GM18498 (cell line): Measurements from ENCODE around the gene SPACA1.
"Not testable (repeated sequence)": the region's sequence is repeated elsewhere in the genome, so short reads cannot be mapped to it uniquely, and the experiment has no call there.

ENCODE experiments used
- ATAC-seq: cut with Tn5 transposase; IDR thresholded peaks from one replicate; pipeline ENCODE4 v1.9.1; 2021; ENCODE audit warnings: mild to moderate bottlenecking, moderate library complexity; ENCODE audit not compliant: unreplicated experiment

Gene SPACA1, protein sequence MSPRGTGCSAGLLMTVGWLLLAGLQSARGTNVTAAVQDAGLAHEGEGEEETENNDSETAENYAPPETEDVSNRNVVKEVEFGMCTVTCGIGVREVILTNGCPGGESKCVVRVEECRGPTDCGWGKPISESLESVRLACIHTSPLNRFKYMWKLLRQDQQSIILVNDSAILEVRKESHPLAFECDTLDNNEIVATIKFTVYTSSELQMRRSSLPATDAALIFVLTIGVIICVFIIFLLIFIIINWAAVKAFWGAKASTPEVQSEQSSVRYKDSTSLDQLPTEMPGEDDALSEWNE

GRCh38 chr6:88047510-88048150, at the start of gene SPACA1:
Gene SPACA1, plus strand, starts transcription at chr6:88047841. Its CDS starts 65 bp downstream, at chr6:88047906.
- ATAC-seq = no peak

GRCh38 chr6:88000713-88001112, 46.9 kb upstream of the SPACA1 start:
- ATAC-seq = no peak

GRCh38 chr6:88001279-88001678, 46.4 kb upstream of the SPACA1 start:
- ATAC-seq = not testable (repeated sequence)

DNA sequence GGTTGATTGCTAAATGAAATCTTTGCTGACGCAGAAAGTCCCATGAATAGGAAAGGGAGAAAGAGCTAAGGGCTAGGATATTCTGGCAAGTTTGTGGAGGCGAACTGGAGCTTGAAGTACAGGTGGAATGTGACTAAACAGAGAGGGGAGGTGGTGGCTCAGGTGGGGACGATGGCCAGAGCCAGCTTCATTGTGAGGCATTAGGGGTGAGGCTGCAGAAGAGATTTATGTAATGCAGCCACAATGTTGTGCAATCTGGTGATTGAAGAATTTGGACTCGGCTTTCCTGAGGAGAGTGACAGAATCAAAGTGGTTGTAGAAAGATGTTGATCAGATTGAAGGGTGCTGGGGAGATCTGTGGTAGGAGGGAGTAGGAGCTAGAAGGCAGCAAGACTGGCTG, 42.9 kb upstream of the SPACA1 start:
- no peak for ATAC-seq

- no peak for ATAC-seq
These were observed 41.1 kb upstream of the SPACA1 start for GRCh38 chr6:88006557-88006956.

DNA sequence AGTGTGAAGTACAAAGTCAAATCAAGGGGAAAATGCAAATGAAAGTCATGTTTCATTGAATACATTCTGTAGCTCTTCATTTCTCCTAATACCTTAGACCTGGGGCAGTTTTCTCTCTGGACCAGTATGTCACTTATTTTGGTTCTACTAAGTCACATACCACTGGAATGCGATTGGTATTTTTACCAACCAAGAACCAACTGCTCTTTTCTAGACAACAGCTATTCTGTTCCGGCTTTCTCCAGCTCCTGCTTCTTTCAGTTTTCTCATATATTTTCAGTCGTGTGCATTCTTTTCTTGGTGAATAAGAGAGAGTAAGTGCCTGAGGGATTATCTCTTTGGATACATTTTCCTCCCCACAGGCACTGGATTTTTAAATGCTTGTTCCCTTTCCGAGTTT, 39.2 kb upstream of the SPACA1 start:
- ATAC-seq = no peak

DNA sequence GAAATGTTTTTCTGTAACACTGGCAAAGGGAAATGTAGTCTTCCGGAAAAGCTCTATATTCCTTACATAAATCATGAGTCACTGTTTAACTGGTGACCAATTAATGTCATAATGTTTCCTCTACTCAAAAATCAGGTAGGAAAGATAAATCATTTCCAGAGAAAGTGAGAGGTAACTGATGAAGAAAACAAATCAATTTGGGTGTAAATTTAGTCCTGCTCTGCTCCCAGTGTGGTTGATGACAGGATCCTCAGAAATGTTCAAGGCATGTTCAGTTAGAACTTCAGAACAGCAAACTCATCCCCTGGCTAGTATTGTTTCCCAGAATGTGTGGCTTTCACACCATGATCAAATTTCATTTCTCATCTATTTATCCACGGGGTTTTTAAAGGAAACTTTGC, 38.8 kb upstream of the SPACA1 start:
- ATAC-seq = no peak

DNA sequence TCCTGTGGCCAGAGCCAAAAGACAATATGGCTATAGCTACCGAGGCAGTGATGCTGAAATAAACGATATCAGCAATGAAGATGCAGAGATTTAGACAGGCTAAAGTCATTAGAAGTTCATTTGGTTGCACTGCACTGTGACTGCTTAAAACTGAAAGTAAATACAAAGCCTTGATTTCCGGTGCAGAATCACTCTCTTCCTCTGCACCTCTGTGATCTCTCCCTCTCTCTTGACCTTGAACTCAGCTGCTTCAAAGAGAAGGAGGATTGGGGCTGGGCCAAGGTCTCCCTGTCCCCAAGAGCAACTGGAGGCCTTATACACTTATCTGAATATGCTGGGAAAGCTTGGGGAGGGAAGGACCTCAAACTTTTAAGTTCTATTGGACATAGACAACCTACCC, 34.6 kb upstream of the SPACA1 start:
- peak; percentile 73 for ATAC-seq

DNA sequence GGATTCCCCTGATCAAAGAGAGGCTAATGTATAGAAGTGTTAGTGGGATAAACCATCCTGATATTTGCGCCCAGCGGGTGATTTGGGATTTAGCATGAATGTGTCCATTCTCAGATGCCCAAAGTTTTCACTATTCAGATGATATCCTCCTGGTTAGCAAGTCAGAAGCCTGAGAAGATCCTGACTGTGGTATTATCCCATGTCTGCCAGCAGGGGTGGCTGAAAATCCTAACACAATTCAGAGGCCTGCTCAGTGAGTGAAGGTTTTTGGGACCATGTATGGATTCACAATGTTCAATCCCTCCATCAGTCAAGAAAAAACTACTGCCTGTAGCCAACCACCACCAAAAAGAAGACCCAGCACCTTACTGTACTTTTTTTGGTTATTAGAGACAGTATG, 34.1 kb upstream of the SPACA1 start:
- no peak for ATAC-seq

GRCh38 chr6:88020439-88020838, 27.2 kb upstream of the SPACA1 start:
- no peak for ATAC-seq

DNA sequence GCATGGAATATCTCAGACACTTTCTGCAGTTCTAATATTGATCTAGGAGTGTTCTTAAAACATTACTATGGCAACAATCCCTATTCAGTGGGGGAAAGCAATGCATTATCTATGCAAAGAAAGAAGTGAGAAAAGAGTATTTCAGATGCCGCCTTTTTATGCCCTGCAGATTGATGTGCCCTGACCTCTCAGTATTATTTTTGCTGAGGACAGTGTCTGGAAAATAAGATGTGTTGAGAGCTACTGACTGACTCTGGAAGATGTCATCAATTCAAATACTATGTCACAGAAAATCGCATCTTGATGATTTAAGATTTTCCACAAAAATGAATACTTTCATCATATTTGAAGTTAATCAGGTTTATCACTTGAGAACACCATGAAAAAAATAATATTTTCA, 22.9 kb upstream of the SPACA1 start:
- no peak for ATAC-seq

DNA sequence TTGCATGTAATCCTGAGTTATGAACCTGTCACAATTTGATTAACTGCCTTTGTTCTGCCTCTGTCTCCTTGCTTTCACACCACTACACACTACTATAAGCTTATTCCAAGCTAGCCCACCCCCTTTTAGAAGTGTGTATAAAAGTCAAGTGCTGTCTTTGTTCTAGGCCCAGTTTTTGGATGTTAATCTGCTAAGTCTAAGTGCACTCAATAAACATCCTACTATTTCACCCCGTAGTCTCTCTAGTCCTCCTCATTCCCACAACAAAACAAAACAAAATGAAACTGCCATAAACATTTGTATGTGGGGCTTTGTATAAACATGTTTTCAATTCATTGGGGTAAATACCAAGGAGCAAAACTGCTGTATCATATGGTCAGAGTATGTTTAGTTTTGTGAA, 16.1 kb upstream of the SPACA1 start:
- ATAC-seq = no peak

- no peak for ATAC-seq
These were observed 3.1 kb upstream of the SPACA1 start for GRCh38 chr6:88044530-88044929.

DNA sequence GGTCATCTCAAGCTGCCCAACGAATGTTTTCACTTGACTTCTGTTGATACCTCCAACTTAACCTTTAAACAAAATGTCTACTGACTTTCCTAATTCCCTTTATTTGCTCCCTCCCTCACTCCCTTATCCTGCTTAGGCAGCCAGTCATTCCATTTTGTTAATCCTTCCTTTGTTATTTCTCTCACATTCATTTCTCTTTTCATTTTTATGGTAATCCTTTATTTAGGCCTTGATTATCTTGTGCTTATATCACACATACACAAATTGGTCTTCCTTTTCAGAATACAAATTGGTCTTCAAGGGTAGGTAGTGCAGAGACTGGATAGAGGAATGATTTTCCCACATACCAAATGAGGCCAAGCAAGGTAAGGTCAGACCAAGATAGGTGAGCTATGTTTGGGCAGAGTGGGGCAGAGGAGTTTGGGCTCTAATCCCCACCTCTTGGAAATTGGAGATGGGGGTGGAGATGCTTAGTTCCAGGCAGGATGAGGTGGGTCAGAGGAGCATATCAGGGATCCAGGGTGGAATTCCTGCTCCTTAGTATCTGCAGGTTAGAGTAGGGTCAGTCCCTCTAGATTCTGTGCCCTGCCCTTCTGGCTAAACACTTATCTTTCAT, 2.0 kb upstream of the SPACA1 start:
- no peak for ATAC-seq

GRCh38 chr6:88048578-88048977, 937 bp downstream of the SPACA1 start:
- ATAC-seq = no peak

DNA sequence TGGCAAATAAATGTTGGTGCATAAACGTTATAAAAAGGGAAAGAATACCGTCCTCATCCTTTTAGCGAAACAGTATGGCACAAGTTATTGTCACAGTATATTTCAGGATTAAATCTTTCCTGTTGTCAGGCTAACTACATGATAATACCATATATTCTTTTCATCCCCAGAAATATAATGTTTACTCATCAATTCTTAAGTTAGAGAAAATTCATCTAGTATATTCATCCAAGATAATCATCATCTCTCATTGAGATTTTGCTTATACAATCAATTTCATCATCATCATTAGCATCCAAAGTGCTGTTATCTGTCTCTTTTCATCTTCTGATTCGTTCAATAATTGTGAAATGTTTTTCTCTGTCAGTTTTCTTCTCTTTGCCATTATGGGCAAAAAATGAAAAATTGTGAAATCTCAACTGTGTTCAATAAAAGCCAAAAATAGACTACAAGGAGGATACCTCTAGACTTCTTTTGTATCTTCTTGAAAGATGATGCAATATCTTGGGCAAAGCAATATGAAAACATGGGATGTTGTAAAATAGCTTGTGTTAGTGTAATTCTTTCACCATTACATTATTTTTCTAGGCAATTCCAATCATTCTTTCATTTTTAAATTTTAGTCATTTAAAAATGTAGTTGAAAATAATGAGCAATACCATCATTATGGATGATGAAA, 2.6 kb downstream of the SPACA1 start:
- ATAC-seq = no peak

DNA sequence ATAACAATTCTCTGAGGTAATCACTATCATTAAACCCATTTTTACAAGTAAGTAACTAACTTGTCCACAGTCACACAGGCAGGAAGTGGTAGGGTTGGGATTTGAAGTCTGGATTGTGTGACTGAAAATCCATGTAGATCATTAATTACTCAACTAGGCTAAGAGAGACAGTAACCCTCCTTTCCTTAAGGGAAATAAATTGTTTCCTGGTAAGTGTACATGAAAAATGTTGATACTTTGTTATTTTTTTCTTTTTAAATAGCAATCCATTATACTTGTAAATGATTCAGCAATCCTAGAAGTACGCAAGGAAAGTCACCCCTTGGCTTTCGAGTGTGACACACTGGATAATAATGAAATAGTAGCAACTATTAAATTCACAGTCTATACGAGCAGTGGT, 11.6 kb downstream of the SPACA1 start:
- ATAC-seq = no peak

- no peak for ATAC-seq
These were observed 14.7 kb downstream of the SPACA1 start for GRCh38 chr6:88062376-88062775.

DNA sequence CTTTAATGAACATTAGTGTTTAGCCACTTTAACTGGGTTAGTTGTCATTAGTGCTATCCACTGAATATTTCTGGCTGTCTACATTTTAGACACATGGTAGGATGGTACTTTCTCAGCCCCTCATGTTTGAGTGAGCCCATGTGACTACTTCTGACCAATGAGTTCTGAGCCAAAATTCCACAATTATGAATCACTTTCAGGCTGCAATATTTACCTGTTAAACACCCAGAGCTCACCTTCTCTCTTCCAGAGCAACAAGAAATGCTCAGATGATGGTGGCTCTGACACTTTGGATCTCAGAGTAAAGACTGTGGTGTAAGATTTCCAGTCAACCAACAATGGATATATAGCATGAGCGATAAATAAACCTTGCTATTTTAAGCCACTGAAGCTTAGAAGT, 24.8 kb downstream of the SPACA1 start:
- ATAC-seq = no peak

DNA sequence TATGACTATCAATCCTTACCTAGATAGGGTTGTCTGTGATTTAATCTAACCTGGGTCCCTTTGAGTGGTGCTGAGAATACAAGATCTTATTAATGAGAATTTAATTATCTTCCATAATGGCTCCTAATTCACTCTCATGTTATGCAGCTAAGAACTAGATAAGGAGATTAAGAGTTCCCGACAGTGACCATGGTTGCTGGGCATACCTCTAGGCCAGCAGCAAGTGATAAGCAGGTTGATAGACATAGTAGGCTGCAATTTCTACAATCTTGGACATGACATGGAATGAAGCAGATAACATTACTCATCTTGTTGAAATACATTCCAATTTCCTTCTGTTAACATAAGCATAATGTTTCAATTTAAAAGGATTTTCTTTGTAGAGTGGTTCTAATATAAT, 27.1 kb downstream of the SPACA1 start:
- ATAC-seq = no peak

DNA sequence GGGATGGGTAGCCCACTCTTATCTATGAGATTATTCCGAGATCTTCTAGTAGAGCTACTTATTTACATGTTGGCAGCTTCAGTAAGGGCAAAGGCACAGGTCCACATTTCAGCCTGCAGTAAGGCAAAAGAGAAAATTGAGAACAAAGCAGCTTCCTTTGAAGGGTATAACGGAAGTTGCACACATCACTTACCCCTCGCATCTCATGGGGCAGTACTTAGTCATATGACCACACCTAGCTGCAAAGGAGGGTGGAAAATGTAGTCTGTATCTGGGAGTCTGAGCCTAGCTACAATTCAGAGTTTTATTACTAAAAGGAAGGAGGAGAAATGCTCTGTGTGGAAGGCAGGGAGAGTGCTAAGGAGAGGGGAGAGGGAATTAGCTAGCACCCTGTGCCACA, 29.7 kb downstream of the SPACA1 start:
- ATAC-seq = no peak

- ATAC-seq = no peak
These were observed 39.2 kb downstream of the SPACA1 start for GRCh38 chr6:88086792-88087191.
